ENCODE data around the gene PIGU.

Gene PIGU

DNA sequence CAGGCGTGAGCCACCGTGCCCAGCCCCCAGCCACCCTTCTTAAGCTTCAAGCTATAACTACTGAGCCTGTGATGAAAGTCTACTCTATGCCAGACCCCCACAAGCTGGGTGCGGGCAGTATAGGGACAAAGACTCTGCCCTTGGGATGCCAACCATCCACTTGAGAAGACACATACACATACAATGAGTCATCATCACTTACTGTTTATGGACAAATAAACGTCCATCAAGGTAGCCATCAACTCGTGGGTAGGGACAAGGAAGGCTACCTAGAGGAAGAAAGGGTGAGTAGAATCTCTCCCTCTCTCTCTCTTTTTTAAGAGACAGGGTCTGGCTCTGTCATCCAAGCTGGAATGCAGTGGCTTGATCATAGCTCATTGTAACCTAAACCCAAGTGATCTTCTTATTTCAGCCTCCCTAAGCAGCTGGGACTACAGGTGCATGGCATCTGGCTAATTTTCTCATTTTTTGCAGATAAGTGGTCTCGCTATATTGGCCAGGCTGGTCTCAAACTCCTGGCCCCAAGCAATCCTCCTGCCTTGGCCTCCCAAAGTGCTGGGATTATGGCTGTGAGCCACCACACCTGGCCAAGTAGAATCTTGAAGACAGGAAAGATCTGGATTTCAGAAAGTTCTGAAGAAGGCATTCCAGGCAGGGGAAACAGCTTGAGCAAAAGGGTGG lies 24.7 kb upstream of the PIGU start:
- H3K4me1 ChIP-seq (ENCODE audit: control insufficient read depth, insufficient read depth, low read length) = peaks cover 10% of the 10 kb centered on the region
- H3K9me3 ChIP-seq (ENCODE audit: control insufficient read depth, insufficient read depth, low read depth, low read length) = no peaks in the 10 kb centered on the region
- no peak for TF ChIP-seq ZNF184 (tag by site-specific recombination; IDR thresholded peaks at IDR 0.05)
- no peak for TF ChIP-seq KLF10 (tag by site-specific recombination; IDR thresholded peaks at IDR 0.05)
- no peak for TF ChIP-seq GLIS1 (tag by site-specific recombination; IDR thresholded peaks at IDR 0.05)
- TF ChIP-seq IKZF3 (tag by site-specific recombination; IDR thresholded peaks at IDR 0.05) = no peak
- TF ChIP-seq, protein P1, sequence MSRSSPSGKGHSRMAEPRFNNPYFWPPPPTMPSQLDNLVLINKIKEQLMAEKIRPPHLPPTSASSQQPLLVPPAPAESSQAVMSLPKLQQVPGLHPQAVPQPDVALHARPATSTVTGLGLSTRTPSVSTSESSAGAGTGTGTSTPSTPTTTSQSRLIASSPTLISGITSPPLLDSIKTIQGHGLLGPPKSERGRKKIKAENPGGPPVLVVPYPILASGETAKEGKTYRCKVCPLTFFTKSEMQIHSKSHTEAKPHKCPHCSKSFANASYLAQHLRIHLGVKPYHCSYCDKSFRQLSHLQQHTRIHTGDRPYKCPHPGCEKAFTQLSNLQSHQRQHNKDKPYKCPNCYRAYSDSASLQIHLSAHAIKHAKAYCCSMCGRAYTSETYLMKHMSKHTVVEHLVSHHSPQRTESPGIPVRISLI (tag by site-specific recombination; IDR thresholded peaks at IDR 0.05) = no peak
- no peak for TF ChIP-seq ZNF529 (tag by site-specific recombination; IDR thresholded peaks at IDR 0.05; ENCODE audit: insufficient replicate concordance)
- TF ChIP-seq, protein P2, sequence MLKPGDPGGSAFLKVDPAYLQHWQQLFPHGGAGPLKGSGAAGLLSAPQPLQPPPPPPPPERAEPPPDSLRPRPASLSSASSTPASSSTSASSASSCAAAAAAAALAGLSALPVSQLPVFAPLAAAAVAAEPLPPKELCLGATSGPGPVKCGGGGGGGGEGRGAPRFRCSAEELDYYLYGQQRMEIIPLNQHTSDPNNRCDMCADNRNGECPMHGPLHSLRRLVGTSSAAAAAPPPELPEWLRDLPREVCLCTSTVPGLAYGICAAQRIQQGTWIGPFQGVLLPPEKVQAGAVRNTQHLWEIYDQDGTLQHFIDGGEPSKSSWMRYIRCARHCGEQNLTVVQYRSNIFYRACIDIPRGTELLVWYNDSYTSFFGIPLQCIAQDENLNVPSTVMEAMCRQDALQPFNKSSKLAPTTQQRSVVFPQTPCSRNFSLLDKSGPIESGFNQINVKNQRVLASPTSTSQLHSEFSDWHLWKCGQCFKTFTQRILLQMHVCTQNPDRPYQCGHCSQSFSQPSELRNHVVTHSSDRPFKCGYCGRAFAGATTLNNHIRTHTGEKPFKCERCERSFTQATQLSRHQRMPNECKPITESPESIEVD (tag by site-specific recombination; IDR thresholded peaks at IDR 0.05) = no peak
- no peak for TF ChIP-seq ZNF777 (tag by site-specific recombination; IDR thresholded peaks at IDR 0.05; ENCODE audit: borderline replicate concordance)
- TF ChIP-seq, protein P3, sequence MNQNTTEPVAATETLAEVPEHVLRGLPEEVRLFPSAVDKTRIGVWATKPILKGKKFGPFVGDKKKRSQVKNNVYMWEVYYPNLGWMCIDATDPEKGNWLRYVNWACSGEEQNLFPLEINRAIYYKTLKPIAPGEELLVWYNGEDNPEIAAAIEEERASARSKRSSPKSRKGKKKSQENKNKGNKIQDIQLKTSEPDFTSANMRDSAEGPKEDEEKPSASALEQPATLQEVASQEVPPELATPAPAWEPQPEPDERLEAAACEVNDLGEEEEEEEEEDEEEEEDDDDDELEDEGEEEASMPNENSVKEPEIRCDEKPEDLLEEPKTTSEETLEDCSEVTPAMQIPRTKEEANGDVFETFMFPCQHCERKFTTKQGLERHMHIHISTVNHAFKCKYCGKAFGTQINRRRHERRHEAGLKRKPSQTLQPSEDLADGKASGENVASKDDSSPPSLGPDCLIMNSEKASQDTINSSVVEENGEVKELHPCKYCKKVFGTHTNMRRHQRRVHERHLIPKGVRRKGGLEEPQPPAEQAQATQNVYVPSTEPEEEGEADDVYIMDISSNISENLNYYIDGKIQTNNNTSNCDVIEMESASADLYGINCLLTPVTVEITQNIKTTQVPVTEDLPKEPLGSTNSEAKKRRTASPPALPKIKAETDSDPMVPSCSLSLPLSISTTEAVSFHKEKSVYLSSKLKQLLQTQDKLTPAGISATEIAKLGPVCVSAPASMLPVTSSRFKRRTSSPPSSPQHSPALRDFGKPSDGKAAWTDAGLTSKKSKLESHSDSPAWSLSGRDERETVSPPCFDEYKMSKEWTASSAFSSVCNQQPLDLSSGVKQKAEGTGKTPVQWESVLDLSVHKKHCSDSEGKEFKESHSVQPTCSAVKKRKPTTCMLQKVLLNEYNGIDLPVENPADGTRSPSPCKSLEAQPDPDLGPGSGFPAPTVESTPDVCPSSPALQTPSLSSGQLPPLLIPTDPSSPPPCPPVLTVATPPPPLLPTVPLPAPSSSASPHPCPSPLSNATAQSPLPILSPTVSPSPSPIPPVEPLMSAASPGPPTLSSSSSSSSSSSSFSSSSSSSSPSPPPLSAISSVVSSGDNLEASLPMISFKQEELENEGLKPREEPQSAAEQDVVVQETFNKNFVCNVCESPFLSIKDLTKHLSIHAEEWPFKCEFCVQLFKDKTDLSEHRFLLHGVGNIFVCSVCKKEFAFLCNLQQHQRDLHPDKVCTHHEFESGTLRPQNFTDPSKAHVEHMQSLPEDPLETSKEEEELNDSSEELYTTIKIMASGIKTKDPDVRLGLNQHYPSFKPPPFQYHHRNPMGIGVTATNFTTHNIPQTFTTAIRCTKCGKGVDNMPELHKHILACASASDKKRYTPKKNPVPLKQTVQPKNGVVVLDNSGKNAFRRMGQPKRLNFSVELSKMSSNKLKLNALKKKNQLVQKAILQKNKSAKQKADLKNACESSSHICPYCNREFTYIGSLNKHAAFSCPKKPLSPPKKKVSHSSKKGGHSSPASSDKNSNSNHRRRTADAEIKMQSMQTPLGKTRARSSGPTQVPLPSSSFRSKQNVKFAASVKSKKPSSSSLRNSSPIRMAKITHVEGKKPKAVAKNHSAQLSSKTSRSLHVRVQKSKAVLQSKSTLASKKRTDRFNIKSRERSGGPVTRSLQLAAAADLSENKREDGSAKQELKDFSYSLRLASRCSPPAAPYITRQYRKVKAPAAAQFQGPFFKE (tag by site-specific recombination; IDR thresholded peaks at IDR 0.05; ENCODE audit: borderline replicate concordance) = no peak
- TF ChIP-seq, protein P4, sequence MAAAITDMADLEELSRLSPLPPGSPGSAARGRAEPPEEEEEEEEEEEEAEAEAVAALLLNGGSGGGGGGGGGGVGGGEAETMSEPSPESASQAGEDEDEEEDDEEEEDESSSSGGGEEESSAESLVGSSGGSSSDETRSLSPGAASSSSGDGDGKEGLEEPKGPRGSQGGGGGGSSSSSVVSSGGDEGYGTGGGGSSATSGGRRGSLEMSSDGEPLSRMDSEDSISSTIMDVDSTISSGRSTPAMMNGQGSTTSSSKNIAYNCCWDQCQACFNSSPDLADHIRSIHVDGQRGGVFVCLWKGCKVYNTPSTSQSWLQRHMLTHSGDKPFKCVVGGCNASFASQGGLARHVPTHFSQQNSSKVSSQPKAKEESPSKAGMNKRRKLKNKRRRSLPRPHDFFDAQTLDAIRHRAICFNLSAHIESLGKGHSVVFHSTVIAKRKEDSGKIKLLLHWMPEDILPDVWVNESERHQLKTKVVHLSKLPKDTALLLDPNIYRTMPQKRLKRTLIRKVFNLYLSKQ (tag by site-specific recombination; IDR thresholded peaks at IDR 0.05; ENCODE audit: borderline replicate concordance) = no peak
- no peak for TF ChIP-seq ZNF324 (tag by site-specific recombination; IDR thresholded peaks at IDR 0.05)
- TF ChIP-seq ZNF707 (tag by site-specific recombination; IDR thresholded peaks at IDR 0.05) = no peak
- no peak for TF ChIP-seq ZNF274 (IDR thresholded peaks at IDR 0.05; ENCODE audit: low read length)
- no peak for TF ChIP-seq ZNF274 (tag by site-specific recombination; IDR thresholded peaks at IDR 0.05; ENCODE audit: borderline replicate concordance)
- TF ChIP-seq, protein P5, sequence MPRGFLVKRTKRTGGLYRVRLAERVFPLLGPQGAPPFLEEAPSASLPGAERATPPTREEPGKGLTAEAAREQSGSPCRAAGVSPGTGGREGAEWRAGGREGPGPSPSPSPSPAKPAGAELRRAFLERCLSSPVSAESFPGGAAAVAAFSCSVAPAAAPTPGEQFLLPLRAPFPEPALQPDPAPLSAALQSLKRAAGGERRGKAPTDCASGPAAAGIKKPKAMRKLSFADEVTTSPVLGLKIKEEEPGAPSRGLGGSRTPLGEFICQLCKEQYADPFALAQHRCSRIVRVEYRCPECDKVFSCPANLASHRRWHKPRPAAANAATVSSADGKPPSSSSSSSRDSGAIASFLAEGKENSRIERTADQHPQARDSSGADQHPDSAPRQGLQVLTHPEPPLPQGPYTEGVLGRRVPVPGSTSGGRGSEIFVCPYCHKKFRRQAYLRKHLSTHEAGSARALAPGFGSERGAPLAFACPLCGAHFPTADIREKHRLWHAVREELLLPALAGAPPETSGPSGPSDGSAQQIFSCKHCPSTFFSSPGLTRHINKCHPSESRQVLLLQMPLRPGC (tag by site-specific recombination; IDR thresholded peaks at IDR 0.05) = no peak
- TF ChIP-seq, protein P6, sequence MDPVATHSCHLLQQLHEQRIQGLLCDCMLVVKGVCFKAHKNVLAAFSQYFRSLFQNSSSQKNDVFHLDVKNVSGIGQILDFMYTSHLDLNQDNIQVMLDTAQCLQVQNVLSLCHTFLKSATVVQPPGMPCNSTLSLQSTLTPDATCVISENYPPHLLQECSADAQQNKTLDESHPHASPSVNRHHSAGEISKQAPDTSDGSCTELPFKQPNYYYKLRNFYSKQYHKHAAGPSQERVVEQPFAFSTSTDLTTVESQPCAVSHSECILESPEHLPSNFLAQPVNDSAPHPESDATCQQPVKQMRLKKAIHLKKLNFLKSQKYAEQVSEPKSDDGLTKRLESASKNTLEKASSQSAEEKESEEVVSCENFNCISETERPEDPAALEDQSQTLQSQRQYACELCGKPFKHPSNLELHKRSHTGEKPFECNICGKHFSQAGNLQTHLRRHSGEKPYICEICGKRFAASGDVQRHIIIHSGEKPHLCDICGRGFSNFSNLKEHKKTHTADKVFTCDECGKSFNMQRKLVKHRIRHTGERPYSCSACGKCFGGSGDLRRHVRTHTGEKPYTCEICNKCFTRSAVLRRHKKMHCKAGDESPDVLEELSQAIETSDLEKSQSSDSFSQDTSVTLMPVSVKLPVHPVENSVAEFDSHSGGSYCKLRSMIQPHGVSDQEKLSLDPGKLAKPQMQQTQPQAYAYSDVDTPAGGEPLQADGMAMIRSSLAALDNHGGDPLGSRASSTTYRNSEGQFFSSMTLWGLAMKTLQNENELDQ (tag by site-specific recombination; IDR thresholded peaks at IDR 0.05; ENCODE audit: low read depth) = no peak
- TF ChIP-seq BCL11B (tag by site-specific recombination; IDR thresholded peaks at IDR 0.05; ENCODE audit: low read depth) = no peak
- no peak for TF ChIP-seq ZNF747 (tag by site-specific recombination; IDR thresholded peaks at IDR 0.05)
- TF ChIP-seq ZNF404 (tag by site-specific recombination; IDR thresholded peaks at IDR 0.05) = no peak
- TF ChIP-seq, protein P7, sequence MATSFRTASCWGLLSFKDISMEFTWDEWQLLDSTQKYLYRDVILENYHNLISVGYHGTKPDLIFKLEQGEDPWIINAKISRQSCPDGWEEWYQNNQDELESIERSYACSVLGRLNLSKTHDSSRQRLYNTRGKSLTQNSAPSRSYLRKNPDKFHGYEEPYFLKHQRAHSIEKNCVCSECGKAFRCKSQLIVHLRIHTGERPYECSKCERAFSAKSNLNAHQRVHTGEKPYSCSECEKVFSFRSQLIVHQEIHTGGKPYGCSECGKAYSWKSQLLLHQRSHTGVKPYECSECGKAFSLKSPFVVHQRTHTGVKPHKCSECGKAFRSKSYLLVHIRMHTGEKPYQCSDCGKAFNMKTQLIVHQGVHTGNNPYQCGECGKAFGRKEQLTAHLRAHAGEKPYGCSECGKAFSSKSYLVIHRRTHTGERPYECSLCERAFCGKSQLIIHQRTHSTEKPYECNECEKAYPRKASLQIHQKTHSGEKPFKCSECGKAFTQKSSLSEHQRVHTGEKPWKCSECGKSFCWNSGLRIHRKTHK (tag by site-specific recombination; IDR thresholded peaks at IDR 0.05) = no peak
- no peak for TF ChIP-seq ZNF221 (tag by site-specific recombination; IDR thresholded peaks at IDR 0.05; ENCODE audit: borderline replicate concordance)
- ChIA-PET POLR2A (interaction anchor here (0.9 kb wide), 1 partner anchor 25 kb away, joined by 3 read pairs; the partner anchor contains the start of gene PIGU), CTCF (interaction anchor here (0.6 kb wide), 1 partner anchor 14 kb away, joined by 4 read pairs; no protein-coding TSS in a partner anchor)
- no peaks in the 10 kb centered on the region for H3K36me3 ChIP-seq (ENCODE audit: control insufficient read depth in 2 of 2, insufficient read depth in 1 of 2, low read length in 2 of 2)
- H3K4me3 ChIP-seq (ENCODE audit: low read depth, low read length) = no peak overlapping the region
- H3K27ac ChIP-seq (ENCODE audit: extremely low read depth, low read depth, low read length) = no peak overlapping the region

Data from HEK293 (cell line).